GM12892 (cell line): ENCODE results near the gene NOP9.

ENCODE experiments used
- POLR2A ChIP-seq: IDR thresholded peaks from 2 replicates; pipeline ENCODE4 v1.6.1; 2011; ENCODE audit warnings: low read depth, low read length, control low read depth
- POLR2AphosphoS5 ChIP-seq: IDR thresholded peaks from 2 replicates; pipeline ENCODE4 v1.6.1; 2011; ENCODE audit warnings: low read depth, low read length, control low read depth
- TAF1 ChIP-seq: IDR thresholded peaks from 2 replicates; pipeline ENCODE4 v1.6.1; 2011; ENCODE audit warnings: low read depth, mild to moderate bottlenecking, control low read depth, low read length, borderline replicate concordance

DNA sequence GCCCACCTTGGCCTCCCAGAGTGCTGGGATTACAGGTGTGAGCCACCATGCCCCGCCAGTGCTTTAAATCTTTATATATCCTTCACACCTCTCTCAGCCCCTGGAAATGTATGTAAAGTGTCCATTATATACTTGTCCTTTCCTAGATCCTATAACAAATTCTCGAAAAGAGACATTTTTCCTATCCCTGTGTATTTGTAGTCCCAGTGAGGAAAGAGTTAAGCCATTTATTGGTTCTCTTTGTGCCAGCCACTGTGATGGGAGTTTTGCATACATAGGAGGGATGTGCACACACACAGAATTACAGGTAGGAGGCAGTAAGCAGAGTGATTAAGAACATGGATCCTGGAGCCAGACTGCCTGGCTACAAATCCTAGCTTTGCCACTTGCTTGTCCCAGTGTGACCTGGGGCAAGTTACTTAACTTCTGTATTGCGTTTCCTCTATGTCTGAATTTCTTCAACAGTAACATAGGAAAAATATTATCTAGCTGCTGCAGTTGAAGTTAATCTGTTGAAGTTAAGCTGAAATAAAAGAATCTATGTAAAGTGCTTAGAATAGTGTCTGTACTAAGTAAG, 26.1 kb upstream of the NOP9 start:
- TF ChIP-seq POLR2AphosphoS5 = no peak
- TF ChIP-seq TAF1 = no peak
- TF ChIP-seq POLR2A = no peak
